ENCODE data around the gene KRTAP10-3. TPM values are rescaled to one million over a fixed set of nuclear protein-coding genes. Genes with fewer than 3 reads are reported as not detected.

KRTAP10-3 gene
- total RNA-seq, 6 experiments from 2014 or later, result not detected

DNA sequence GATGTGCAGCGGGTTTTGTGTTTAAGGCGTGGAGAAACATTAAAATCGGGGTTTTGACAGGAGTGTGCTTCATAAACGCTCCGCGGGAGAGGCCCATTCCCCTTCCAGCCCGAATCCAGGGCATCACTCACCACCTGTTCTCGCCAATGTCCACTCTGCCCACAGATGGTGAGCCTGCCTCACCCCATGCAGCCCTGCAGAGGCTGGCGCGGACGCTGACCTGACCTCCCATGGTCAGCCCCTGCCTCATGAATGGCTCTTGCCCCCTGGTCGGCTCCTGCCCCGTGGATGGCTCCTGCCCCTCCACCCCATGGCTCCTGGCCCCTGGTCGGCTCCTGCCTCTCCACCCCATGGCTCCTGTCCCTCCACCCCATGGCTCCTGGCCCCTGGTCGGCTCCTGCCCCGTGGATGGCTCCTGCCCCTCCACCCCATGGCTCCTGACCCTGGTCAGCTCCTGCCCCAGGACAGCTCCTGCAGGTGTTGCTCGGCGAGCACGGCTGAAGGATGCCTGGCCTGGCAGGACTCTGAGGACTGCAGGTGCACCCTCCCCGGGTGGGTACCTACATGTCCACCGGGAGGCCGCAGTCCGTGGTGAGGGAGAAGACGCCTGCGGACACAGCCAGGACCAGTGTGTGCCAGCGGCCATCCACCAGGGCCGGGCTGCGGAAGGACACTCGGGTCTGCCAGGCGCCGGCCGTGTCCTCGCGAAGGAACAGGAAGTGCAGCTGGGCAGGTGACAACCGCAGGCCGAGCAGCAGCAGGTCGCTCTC is 25.3 kb downstream of the KRTAP10-3 start:
- Histone ChIP-seq H3K9me3 (no peaks in the 10 kb centered on the region), H3K4me1 (no peaks in the 10 kb centered on the region), H3K4me3 (no peak overlapping the region), H3K27ac (no peak overlapping the region), H3K36me3 (no peaks in the 10 kb centered on the region), H3K27me3 (no peaks in the 10 kb centered on the region)
- no peak for TF ChIP-seq POLR2A (IDR thresholded peaks at IDR 0.05)
- TF ChIP-seq, protein P1, sequence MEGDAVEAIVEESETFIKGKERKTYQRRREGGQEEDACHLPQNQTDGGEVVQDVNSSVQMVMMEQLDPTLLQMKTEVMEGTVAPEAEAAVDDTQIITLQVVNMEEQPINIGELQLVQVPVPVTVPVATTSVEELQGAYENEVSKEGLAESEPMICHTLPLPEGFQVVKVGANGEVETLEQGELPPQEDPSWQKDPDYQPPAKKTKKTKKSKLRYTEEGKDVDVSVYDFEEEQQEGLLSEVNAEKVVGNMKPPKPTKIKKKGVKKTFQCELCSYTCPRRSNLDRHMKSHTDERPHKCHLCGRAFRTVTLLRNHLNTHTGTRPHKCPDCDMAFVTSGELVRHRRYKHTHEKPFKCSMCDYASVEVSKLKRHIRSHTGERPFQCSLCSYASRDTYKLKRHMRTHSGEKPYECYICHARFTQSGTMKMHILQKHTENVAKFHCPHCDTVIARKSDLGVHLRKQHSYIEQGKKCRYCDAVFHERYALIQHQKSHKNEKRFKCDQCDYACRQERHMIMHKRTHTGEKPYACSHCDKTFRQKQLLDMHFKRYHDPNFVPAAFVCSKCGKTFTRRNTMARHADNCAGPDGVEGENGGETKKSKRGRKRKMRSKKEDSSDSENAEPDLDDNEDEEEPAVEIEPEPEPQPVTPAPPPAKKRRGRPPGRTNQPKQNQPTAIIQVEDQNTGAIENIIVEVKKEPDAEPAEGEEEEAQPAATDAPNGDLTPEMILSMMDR (IDR thresholded peaks at IDR 0.05), result no peak
- ATAC-seq (no peak), DNase-seq (peak in 2 of 3 donors; percentile 18 to 44)
- 89% methylated on average over 14 of the region's 37 CpGs for WGBS (ENCODE audit: insufficient coverage, low coverage, low lambda C conversion rate, missing lambda C conversion rate)
- intact Hi-C loops (cut with DNase I), result no loop called here

DNA sequence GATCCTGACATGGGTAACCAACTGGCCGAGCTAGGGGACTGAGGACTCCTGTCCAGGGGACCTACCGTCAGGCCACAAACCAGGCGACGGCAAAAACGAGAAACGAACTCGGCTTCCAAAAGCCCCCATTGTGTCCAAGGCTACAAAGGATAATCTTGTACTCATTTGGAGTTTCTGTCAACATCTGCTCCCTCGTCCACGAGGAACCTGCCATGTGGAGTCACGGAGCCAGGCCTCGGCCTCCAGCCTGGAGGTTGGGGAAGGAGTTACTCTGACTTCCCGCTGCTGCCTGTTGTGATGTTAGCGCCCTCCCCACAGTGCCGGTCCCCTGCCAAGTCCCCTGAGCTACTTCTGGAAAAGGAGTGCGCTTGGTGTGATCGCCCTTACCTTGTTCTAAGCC is 25.9 kb downstream of the KRTAP10-3 start:
- Histone ChIP-seq H3K4me1 (no peaks in the 10 kb centered on the region), H3K27me3 (no peaks in the 10 kb centered on the region), H3K9me3 (no peaks in the 10 kb centered on the region), H3K27ac (no peak overlapping the region), H3K36me3 (no peaks in the 10 kb centered on the region), H3K4me3 (no peak overlapping the region)
- TF ChIP-seq, protein P1 (IDR thresholded peaks at IDR 0.05), result no peak
- no peak for TF ChIP-seq POLR2A (IDR thresholded peaks at IDR 0.05)
- ATAC-seq, result no peak
- DNase-seq, result peak in 1 of 3 donors; percentile 20
- whole genome bisulfite sequencing (ENCODE audit: insufficient coverage, low coverage, low lambda C conversion rate, missing lambda C conversion rate), result 87% methylated on average over 12 of the region's 16 CpGs
- intact Hi-C loops (cut with DNase I), result no loop called here

DNA sequence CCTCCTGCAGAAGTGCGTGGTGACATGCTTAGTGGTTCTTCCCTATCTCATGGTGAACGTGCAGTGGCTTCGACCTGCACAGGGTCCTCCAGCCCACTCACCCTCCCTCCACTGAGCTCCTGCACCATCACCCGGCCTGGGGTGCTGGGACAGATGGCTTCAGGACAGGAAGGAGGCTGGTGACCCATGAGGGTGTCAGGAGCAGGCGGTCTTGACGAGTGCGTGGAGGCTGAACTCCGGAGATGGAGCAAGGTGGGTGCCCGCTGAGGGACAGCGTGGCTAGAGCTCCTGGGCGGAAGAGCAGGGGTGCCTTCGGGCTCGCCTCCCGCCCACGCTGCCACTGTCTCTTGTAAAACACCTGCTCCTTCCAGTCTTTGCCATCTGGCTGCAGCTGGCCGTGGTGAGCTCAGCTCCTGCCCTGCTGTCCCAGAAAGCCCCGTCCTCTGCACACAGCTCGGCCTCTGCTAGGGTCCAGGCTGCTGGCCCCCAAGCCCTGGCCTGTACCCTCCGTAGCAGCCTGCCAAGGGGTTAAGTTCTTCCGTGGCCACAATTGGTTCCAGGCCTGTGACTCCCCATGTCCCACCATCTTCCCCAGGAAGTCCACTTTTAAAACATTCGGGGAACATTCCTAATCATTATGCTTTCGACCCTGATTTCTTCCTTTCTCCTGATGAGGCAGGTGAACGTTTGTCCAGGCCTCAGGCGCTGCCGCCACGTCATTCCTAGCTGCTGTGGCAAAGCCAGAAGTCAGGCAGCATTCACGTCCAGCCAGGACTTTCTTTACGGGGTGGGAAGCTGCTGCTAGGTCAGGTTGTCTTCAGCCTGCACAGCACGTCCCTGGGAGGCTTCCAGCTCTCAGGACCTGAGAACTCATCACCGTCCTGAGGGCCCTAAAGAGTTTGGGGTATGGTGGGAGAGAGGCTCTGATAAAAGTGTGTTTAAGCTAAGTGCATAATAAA is 26.7 kb downstream of the KRTAP10-3 start:
- DNase-seq (peak in 2 of 3 donors; percentile 17 to 42), ATAC-seq (no peak)
- H3K27me3 ChIP-seq, result no peaks in the 10 kb centered on the region
- no peaks in the 10 kb centered on the region for H3K4me1 ChIP-seq
- H3K9me3 ChIP-seq, result no peaks in the 10 kb centered on the region
- no peak overlapping the region for H3K4me3 ChIP-seq
- WGBS (ENCODE audit: insufficient coverage, low coverage, low lambda C conversion rate, missing lambda C conversion rate), result 56% methylated on average over 9 of the region's 30 CpGs
- H3K27ac ChIP-seq, result no peak overlapping the region
- TF ChIP-seq POLR2A (IDR thresholded peaks at IDR 0.05), result no peak
- TF ChIP-seq, protein P1 (IDR thresholded peaks at IDR 0.05), result no peak
- no peaks in the 10 kb centered on the region for H3K36me3 ChIP-seq
- intact Hi-C loops (cut with DNase I), result no loop called here

DNA sequence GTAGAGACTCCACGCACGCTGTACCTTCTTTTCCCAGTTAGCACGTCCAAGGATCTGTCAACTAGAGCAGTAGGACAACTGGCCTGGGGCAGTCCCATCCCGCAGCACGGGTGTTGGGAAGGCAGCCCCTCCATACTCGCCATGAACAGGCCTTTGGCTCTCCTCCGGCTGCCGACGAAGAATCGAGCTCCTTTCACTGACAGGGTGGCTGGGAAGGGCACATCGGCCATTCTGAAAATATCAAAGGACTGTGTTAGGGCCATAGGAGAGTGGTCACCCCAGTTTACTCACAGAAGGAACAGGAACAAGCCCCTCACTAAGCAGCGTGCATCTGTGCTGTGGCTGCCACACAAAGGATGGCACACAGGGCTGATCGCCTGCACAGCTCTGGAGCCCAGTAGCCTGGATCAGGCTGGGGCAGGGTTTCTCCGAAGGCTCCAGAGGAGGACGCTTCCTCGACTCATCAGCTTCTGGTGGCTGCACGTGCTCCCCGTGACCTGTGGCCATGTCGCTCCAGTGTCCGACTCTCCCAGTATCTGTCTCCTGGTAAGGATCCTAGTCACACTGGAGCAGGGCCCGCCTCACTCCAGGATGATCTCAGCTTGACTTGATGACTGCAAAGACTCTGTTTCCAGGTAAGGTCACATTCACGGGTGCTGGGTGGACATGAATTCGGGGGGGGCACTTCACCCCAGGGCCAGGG is 27.5 kb downstream of the KRTAP10-3 start:
- peak in 1 of 3 donors; percentile 34 for DNase-seq
- Histone ChIP-seq H3K36me3 (no peaks in the 10 kb centered on the region), H3K27ac (no peak overlapping the region), H3K9me3 (no peaks in the 10 kb centered on the region), H3K27me3 (no peaks in the 10 kb centered on the region), H3K4me3 (no peak overlapping the region), H3K4me1 (no peaks in the 10 kb centered on the region)
- ATAC-seq, result no peak
- no peak for TF ChIP-seq POLR2A (IDR thresholded peaks at IDR 0.05)
- TF ChIP-seq, protein P1 (IDR thresholded peaks at IDR 0.05), result no peak
- intact Hi-C loops (cut with DNase I), result no loop called here
- WGBS (ENCODE audit: insufficient coverage, low coverage, low lambda C conversion rate, missing lambda C conversion rate), result 51% methylated on average over 6 of the region's 23 CpGs

All from right lobe of liver (tissue), 6 donors.